B cell (primary cell): ENCODE measurements around the gene PIGBOS1. TPM values are rescaled to one million over a fixed set of nuclear protein-coding genes. Genes with fewer than 3 reads are reported as not detected.

ENCODE experiments used
- ATAC-seq: fragments of 200-7000 bp; cut with Tn5 transposase; one replicate; pipeline ENCODE4 v1.10.0; 2021; ENCODE audit warnings: low read depth, mild to moderate bottlenecking, moderate number of reproducible peaks, moderate library complexity
- CTCF ChIA-PET: fragments of 350-600 bp; sonication (Branson Sonifier 250); formaldehyde crosslinking; loops from one replicate; lab custom pipeline; 2021; ENCODE audit warnings: antibody characterized with exemption, inconsistent platforms; lab: Charles Lee
- POLR2A ChIA-PET: fragments of 350-600 bp; sonication (Branson Sonifier 250); formaldehyde crosslinking; loops from one replicate; lab custom pipeline; 2021; ENCODE audit warnings: antibody characterized with exemption; lab: Charles Lee
- DNase-seq: peaks from one replicate; pipeline ENCODE4 v3.0.0; 2013
- H2AFZ ChIP-seq: 2 replicates; pipeline ENCODE4 v1.6.1; 2012; ENCODE audit warnings: mild to moderate bottlenecking, low read depth, low read length; ENCODE audit not compliant: insufficient read depth, poor library complexity, severe bottlenecking
- H3K27ac ChIP-seq, 2 donors: 1 replicate in 1 of 2; 2 replicates in 1 of 2; pipeline ENCODE4 v1.5.1; 2012 to 2013; ENCODE audit warnings: low read length in 2 of 2, mild to moderate bottlenecking in 2 of 2, moderate library complexity in 1 of 2
- H3K27me3 ChIP-seq, 4 experiments: fragments of 200-600 bp in 1 of 4; sonication (generic) in 1 of 4; replicated peaks in 1 of 4; 1 replicate in 2 of 4; 2 replicates in 2 of 4; pipeline versions ENCODE4 v1.6.1 to v1.7.0; 2013 to 2016; ENCODE audit warnings: low read length in 3 of 4, mild to moderate bottlenecking in 2 of 4, mixed read lengths in 1 of 4, moderate library complexity in 1 of 4; ENCODE audit not compliant: insufficient read depth in 4 of 4, control insufficient read depth in 3 of 4; ENCODE audit errors: control extremely low read depth in 1 of 4
- H3K36me3 ChIP-seq, 2 experiments: replicated peaks in 1 of 2; 1 replicate in 1 of 2; 2 replicates in 1 of 2; pipeline versions ENCODE4 v1.6.1 to v1.7.1; 2013; ENCODE audit warnings: low read length in 1 of 2; ENCODE audit not compliant: insufficient read depth in 2 of 2, control insufficient read depth in 1 of 2; ENCODE audit errors: control extremely low read depth in 1 of 2, extremely low read depth in 1 of 2
- H3K4me1 ChIP-seq, 2 donors: fragments of 200-600 bp in 1 of 2; sonication (generic) in 1 of 2; 1 replicate in 1 of 2; 2 replicates in 1 of 2; pipeline versions ENCODE4 v1.5.1 to v1.6.1; 2013 to 2017; ENCODE audit warnings: low read length in 2 of 2; ENCODE audit not compliant: control insufficient read depth in 2 of 2, insufficient read depth in 2 of 2
- H3K4me2 ChIP-seq: replicated peaks from 2 replicates; pipeline ENCODE3; 2012; ENCODE audit warnings: mild to moderate bottlenecking, low read depth, low read length; ENCODE audit not compliant: poor library complexity, severe bottlenecking
- H3K4me3 ChIP-seq, 5 experiments: fragments of 200-600 bp in 1 of 5; sonication (generic) in 1 of 5; 1 replicate in 3 of 5; 2 replicates in 2 of 5; pipeline versions ENCODE4 v1.5.1 to v1.7.0; 2011 to 2016; ENCODE audit warnings: low read length in 4 of 5, mild to moderate bottlenecking in 4 of 5, low read depth in 2 of 5, control low read depth in 1 of 5, moderate library complexity in 1 of 5; ENCODE audit not compliant: insufficient read depth in 1 of 5; ENCODE audit errors: control extremely low read depth in 1 of 5, extremely low read depth in 1 of 5
- H3K79me2 ChIP-seq: fragments of 200-600 bp; sonication (generic); one replicate; pipeline ENCODE4 v1.6.0; 2016; ENCODE audit warnings: low read length; ENCODE audit not compliant: control insufficient read depth, insufficient read depth
- H3K9ac ChIP-seq: fragments of 200-600 bp; sonication (generic); 2 replicates; pipeline ENCODE4 v1.6.1; 2017; ENCODE audit warnings: mild to moderate bottlenecking, low read length, moderate library complexity
- H3K9me3 ChIP-seq, 3 donors: one replicate each; pipeline versions ENCODE4 v1.6.1 to v1.7.1; 2013; ENCODE audit warnings: low read length in 2 of 3; ENCODE audit not compliant: control insufficient read depth in 2 of 3, insufficient read depth in 1 of 3; ENCODE audit errors: control extremely low read depth in 1 of 3
- H4K20me1 ChIP-seq: 2 replicates; pipeline ENCODE4 v1.6.0; 2012; ENCODE audit warnings: mild to moderate bottlenecking, low read length; ENCODE audit not compliant: insufficient read depth, control insufficient read depth, poor library complexity, severe bottlenecking
- H3K27ac Mint-ChIP-seq: one replicate; pipeline ENCODE4 v1.8.0; 2021; ENCODE audit warnings: mixed read lengths
- H3K27me3 Mint-ChIP-seq: one replicate; pipeline ENCODE4 v1.8.0; 2021; ENCODE audit warnings: mixed read lengths
- H3K4me1 Mint-ChIP-seq: one replicate; pipeline ENCODE4 v1.8.0; 2021; ENCODE audit warnings: mixed read lengths
- H3K4me3 Mint-ChIP-seq: one replicate; pipeline ENCODE4 v1.8.0; 2021; ENCODE audit warnings: mixed read lengths
- H3K9me3 Mint-ChIP-seq: one replicate; pipeline ENCODE4 v1.8.0; 2022; ENCODE audit warnings: mixed read lengths; ENCODE audit not compliant: insufficient read depth
- EZH2 ChIP-seq: IDR thresholded peaks from 2 replicates; pipeline ENCODE4 v1.6.1; 2012; ENCODE audit warnings: borderline replicate concordance, low read depth, mild to moderate bottlenecking, moderate library complexity, low read length; ENCODE audit not compliant: insufficient read depth, poor library complexity, severe bottlenecking
- WGBS: methylation state at CpG from one replicate; pipeline ENCODE4 v1.1.5; 2013; ENCODE audit warnings: missing lambda C conversion rate; ENCODE audit not compliant: insufficient coverage; 5-methylcytosine and 5-hydroxymethylcytosine counted together
- intact Hi-C: fragments of 100-400 bp; cut with micrococcal nuclease; formaldehyde crosslinking; loops from one replicate; pipeline ENCODE4 v1.10.0; 2022
- polyA plus RNA-seq: library from polyadenylated mRNA; depleted of rRNA; stranded (reverse); fragments of >200 nt; gene quantifications from 2 replicates; pipeline ENCODE4 v1.2.3, GENCODE V29; 2012
- total RNA-seq, 2 donors: library from RNA; stranded (reverse); fragments of 120-200 nt in 1 of 2; gene quantifications; 1 replicate in 1 of 2; 2 replicates in 1 of 2; pipeline versions ENCODE4 v1.2.3 to v1.2.4, GENCODE V29; 2013 to 2022
- TF ChIP-seq, protein P1 (sequence below): fragments of 200-600 bp; IDR thresholded peaks from one replicate; pipeline ENCODE4 v1.8.0; 2022; ENCODE audit warnings: antibody characterized with exemption, mild to moderate bottlenecking

Gene PIGBOS1
- total and polyA plus RNA-seq, 2 donors (not counting 1 experiment from before 2014, with no cell fraction given) = 15.4 to 16.4 TPM

DNA sequence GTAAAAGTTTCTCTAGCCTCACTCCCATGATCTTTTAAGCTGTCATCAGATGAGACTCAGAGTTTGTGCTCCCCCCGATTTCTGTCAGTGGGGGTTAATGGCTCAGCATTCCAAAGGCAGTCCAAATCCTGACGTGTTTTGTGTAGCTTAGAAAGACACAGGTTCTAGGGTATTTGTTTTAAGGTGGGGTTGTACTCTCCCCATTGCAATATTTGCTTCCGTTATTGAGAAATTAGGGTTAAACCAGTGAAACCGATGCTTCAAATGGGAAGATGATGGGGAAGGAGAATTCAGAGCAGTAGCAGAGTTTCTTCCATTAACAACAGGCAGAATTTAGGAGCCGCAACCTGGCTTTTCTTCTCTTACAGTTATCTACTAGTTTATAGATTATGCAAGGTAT is 3.5 kb upstream of the PIGBOS1 start:
- H3K79me2 ChIP-seq = peaks cover 65% of the 10 kb centered on the region
- Mint-ChIP-seq H3K4me3 (no peak overlapping the region), H3K27ac (peak overlapping the region; percentile 7), H3K27me3 (no peaks in the 10 kb centered on the region), H3K9me3 (no peaks in the 10 kb centered on the region), H3K4me1 (peaks cover 50% of the 10 kb centered on the region)
- peaks cover 1 to 9% of the 10 kb centered on the region in 2 experiments for H3K36me3 ChIP-seq
- no peaks in the 10 kb centered on the region for H3K9me3 ChIP-seq
- no peak overlapping the region for H3K4me3 ChIP-seq
- DNase-seq (no peak), ATAC-seq (no peak)
- H3K4me1 ChIP-seq = peaks cover 27 to 44% of the 10 kb centered on the region in 2 donors
- no peaks in the 10 kb centered on the region for H3K27me3 ChIP-seq
- ChIA-PET CTCF (no interaction called here), POLR2A (no interaction called here)
- TF ChIP-seq EZH2 = no peak
- TF ChIP-seq, protein P1, sequence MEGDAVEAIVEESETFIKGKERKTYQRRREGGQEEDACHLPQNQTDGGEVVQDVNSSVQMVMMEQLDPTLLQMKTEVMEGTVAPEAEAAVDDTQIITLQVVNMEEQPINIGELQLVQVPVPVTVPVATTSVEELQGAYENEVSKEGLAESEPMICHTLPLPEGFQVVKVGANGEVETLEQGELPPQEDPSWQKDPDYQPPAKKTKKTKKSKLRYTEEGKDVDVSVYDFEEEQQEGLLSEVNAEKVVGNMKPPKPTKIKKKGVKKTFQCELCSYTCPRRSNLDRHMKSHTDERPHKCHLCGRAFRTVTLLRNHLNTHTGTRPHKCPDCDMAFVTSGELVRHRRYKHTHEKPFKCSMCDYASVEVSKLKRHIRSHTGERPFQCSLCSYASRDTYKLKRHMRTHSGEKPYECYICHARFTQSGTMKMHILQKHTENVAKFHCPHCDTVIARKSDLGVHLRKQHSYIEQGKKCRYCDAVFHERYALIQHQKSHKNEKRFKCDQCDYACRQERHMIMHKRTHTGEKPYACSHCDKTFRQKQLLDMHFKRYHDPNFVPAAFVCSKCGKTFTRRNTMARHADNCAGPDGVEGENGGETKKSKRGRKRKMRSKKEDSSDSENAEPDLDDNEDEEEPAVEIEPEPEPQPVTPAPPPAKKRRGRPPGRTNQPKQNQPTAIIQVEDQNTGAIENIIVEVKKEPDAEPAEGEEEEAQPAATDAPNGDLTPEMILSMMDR = no peak
- intact Hi-C loops = no loop called here
- no peak overlapping the region for H3K27ac ChIP-seq
- H4K20me1 ChIP-seq = no peaks in the 10 kb centered on the region
- no peak overlapping the region for H3K9ac ChIP-seq
- WGBS = 100% methylated on average over 1 of the region's 5 CpGs
- no peak overlapping the region for H3K4me2 ChIP-seq
- H2AFZ ChIP-seq = no peak overlapping the region

GRCh38 chr15:55320963-55321362 is 2.0 kb upstream of the PIGBOS1 start:
- no peaks in the 10 kb centered on the region for H3K27me3 ChIP-seq
- peaks cover 56% of the 10 kb centered on the region for H3K4me1 Mint-ChIP-seq
- WGBS = no CpG with 5 or more reads among the region's 1 CpG
- peaks cover 73% of the 10 kb centered on the region for H3K79me2 ChIP-seq
- H3K9ac ChIP-seq = no peak overlapping the region
- intact Hi-C loops = no loop called here
- no peak overlapping the region for H2AFZ ChIP-seq
- peak overlapping the region; percentile 81 for H3K4me2 ChIP-seq
- no peaks in the 10 kb centered on the region for H4K20me1 ChIP-seq
- ATAC-seq (no peak), DNase-seq (no peak)
- H3K4me3 ChIP-seq = no peak overlapping the region
- H3K27me3 Mint-ChIP-seq = no peaks in the 10 kb centered on the region
- peak overlapping the region; percentile 23 for H3K4me3 Mint-ChIP-seq
- CTCF ChIA-PET = no interaction called here
- H3K27ac ChIP-seq = no peak overlapping the region
- POLR2A ChIA-PET = no interaction called here
- H3K9me3 Mint-ChIP-seq = no peaks in the 10 kb centered on the region
- H3K27ac Mint-ChIP-seq = no peak overlapping the region
- TF ChIP-seq, protein P1 = no peak
- no peak for TF ChIP-seq EZH2
- H3K36me3 ChIP-seq = peaks cover 1 to 6% of the 10 kb centered on the region in 2 experiments
- H3K4me1 ChIP-seq = peaks cover 28 to 44% of the 10 kb centered on the region in 2 donors
- no peaks in the 10 kb centered on the region for H3K9me3 ChIP-seq
